ENCODE measurements around the gene EID1.

EID1 gene

DNA sequence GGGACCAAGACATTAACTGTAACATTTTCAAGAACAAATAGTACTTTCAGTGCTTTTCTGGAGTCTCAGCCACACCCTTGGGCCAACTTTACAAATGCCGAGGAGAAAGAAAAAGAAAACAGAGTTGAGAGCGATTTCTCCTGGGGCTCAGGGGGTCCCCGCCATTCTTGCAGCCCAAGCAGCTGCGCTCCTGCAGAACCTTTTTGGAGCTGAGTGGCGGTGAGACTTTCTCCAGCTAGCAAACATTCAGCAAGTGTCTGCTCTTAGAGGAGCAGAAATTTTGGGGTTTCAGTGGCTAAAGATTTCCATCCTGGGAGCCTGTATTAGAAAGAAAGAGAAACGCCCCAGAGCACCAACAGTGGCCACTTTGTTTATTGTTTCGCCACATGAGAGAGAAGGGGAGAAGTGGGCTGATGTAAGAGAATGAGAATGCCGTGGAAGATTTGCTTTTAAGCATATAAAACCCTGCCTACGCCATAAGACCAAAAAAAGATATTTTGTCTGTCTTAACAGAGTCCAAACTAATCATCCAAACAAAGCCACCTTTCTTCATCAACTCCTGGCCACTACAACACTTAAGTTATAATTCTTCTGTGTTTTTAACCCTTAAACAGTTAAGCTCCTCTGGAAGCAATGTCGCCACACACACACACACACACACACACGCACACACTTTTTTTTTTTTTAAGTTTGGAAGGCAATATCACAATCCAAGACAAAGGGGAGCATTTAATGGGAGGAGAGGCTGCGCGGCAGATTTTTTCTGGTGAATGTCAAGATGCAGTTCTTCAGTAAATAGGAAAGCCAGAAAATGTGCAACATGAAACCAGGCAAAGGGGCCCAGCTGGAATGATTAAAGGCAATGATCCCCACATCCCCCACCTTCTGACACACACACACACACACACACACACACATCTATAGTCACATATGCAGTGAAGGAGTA lies 19.2 kb downstream of the EID1 start:
- H3K4me3 ChIP-seq (ENCODE audit: low read depth, low read length), result no peak overlapping the region
- POLR2A ChIA-PET, result no interaction called here
- CTCF ChIA-PET, result interaction anchor here (1.0 to 1.1 kb wide), 2 partner anchors 79 to 525 kb away, joined by 3 to 4 read pairs; no protein-coding TSS in a partner anchor
- TF ChIP-seq ZNF792 (tag by site-specific recombination; IDR thresholded peaks at IDR 0.05) (no peak), ZNF223 (tag by site-specific recombination; IDR thresholded peaks at IDR 0.05) (no peak), ZNF133 (tag by site-specific recombination; IDR thresholded peaks at IDR 0.05) (no peak), IKZF3 (tag by site-specific recombination; IDR thresholded peaks at IDR 0.05) (no peak), ZBTB1 (tag by site-specific recombination; IDR thresholded peaks at IDR 0.05) (no peak), ZNF311 (tag by site-specific recombination; IDR thresholded peaks at IDR 0.05; ENCODE audit: borderline replicate concordance) (no peak), ZNF16 (tag by site-specific recombination; IDR thresholded peaks at IDR 0.05; ENCODE audit: low read depth) (no peak), ZNF670 (tag by site-specific recombination; IDR thresholded peaks at IDR 0.05; ENCODE audit: low read depth) (no peak), ZNF837 (tag by site-specific recombination; IDR thresholded peaks at IDR 0.05) (no peak), ZNF341 (tag by site-specific recombination; IDR thresholded peaks at IDR 0.05; ENCODE audit: low read depth) (no peak), ZNF10 (tag by site-specific recombination; IDR thresholded peaks at IDR 0.05) (no peak)
- TF ChIP-seq, protein P1, sequence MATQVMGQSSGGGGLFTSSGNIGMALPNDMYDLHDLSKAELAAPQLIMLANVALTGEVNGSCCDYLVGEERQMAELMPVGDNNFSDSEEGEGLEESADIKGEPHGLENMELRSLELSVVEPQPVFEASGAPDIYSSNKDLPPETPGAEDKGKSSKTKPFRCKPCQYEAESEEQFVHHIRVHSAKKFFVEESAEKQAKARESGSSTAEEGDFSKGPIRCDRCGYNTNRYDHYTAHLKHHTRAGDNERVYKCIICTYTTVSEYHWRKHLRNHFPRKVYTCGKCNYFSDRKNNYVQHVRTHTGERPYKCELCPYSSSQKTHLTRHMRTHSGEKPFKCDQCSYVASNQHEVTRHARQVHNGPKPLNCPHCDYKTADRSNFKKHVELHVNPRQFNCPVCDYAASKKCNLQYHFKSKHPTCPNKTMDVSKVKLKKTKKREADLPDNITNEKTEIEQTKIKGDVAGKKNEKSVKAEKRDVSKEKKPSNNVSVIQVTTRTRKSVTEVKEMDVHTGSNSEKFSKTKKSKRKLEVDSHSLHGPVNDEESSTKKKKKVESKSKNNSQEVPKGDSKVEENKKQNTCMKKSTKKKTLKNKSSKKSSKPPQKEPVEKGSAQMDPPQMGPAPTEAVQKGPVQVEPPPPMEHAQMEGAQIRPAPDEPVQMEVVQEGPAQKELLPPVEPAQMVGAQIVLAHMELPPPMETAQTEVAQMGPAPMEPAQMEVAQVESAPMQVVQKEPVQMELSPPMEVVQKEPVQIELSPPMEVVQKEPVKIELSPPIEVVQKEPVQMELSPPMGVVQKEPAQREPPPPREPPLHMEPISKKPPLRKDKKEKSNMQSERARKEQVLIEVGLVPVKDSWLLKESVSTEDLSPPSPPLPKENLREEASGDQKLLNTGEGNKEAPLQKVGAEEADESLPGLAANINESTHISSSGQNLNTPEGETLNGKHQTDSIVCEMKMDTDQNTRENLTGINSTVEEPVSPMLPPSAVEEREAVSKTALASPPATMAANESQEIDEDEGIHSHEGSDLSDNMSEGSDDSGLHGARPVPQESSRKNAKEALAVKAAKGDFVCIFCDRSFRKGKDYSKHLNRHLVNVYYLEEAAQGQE (tag by site-specific recombination; IDR thresholded peaks at IDR 0.05), result no peak
- TF ChIP-seq, protein P2, sequence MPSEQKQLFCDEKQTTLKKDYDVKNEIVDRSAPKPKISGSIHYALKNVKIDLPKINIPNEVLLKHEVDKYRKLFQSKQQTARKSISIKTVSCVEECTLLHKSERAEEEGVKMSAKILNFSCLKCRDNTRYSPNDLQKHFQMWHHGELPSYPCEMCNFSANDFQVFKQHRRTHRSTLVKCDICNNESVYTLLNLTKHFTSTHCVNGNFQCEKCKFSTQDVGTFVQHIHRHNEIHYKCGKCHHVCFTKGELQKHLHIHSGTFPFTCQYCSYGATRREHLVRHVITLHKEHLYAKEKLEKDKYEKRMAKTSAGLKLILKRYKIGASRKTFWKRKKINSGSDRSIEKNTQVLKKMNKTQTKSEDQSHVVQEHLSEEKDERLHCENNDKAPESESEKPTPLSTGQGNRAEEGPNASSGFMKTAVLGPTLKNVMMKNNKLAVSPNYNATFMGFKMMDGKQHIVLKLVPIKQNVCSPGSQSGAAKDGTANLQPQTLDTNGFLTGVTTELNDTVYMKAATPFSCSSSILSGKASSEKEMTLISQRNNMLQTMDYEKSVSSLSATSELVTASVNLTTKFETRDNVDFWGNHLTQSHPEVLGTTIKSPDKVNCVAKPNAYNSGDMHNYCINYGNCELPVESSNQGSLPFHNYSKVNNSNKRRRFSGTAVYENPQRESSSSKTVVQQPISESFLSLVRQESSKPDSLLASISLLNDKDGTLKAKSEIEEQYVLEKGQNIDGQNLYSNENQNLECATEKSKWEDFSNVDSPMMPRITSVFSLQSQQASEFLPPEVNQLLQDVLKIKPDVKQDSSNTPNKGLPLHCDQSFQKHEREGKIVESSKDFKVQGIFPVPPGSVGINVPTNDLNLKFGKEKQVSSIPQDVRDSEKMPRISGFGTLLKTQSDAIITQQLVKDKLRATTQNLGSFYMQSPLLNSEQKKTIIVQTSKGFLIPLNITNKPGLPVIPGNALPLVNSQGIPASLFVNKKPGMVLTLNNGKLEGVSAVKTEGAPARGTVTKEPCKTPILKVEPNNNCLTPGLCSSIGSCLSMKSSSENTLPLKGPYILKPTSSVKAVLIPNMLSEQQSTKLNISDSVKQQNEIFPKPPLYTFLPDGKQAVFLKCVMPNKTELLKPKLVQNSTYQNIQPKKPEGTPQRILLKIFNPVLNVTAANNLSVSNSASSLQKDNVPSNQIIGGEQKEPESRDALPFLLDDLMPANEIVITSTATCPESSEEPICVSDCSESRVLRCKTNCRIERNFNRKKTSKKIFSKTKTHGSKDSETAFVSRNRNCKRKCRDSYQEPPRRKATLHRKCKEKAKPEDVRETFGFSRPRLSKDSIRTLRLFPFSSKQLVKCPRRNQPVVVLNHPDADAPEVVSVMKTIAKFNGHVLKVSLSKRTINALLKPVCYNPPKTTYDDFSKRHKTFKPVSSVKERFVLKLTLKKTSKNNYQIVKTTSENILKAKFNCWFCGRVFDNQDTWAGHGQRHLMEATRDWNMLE (tag by site-specific recombination; conservative IDR thresholded peaks at IDR 0.05; ENCODE audit: low read depth), result no peak
- TF ChIP-seq, protein P3, sequence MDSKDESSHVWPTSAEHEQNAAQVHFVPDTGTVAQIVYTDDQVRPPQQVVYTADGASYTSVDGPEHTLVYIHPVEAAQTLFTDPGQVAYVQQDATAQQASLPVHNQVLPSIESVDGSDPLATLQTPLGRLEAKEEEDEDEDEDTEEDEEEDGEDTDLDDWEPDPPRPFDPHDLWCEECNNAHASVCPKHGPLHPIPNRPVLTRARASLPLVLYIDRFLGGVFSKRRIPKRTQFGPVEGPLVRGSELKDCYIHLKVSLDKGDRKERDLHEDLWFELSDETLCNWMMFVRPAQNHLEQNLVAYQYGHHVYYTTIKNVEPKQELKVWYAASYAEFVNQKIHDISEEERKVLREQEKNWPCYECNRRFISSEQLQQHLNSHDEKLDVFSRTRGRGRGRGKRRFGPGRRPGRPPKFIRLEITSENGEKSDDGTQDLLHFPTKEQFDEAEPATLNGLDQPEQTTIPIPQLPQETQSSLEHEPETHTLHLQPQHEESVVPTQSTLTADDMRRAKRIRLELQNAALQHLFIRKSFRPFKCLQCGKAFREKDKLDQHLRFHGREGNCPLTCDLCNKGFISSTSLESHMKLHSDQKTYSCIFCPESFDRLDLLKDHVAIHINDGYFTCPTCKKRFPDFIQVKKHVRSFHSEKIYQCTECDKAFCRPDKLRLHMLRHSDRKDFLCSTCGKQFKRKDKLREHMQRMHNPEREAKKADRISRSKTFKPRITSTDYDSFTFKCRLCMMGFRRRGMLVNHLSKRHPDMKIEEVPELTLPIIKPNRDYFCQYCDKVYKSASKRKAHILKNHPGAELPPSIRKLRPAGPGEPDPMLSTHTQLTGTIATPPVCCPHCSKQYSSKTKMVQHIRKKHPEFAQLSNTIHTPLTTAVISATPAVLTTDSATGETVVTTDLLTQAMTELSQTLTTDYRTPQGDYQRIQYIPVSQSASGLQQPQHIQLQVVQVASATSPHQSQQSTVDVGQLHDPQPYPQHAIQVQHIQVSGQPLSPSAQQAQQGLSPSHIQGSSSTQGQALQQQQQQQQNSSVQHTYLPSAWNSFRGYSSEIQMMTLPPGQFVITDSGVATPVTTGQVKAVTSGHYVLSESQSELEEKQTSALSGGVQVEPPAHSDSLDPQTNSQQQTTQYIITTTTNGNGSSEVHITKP (tag by site-specific recombination; IDR thresholded peaks at IDR 0.05), result peak; percentile 57
- TF ChIP-seq, protein P4, sequence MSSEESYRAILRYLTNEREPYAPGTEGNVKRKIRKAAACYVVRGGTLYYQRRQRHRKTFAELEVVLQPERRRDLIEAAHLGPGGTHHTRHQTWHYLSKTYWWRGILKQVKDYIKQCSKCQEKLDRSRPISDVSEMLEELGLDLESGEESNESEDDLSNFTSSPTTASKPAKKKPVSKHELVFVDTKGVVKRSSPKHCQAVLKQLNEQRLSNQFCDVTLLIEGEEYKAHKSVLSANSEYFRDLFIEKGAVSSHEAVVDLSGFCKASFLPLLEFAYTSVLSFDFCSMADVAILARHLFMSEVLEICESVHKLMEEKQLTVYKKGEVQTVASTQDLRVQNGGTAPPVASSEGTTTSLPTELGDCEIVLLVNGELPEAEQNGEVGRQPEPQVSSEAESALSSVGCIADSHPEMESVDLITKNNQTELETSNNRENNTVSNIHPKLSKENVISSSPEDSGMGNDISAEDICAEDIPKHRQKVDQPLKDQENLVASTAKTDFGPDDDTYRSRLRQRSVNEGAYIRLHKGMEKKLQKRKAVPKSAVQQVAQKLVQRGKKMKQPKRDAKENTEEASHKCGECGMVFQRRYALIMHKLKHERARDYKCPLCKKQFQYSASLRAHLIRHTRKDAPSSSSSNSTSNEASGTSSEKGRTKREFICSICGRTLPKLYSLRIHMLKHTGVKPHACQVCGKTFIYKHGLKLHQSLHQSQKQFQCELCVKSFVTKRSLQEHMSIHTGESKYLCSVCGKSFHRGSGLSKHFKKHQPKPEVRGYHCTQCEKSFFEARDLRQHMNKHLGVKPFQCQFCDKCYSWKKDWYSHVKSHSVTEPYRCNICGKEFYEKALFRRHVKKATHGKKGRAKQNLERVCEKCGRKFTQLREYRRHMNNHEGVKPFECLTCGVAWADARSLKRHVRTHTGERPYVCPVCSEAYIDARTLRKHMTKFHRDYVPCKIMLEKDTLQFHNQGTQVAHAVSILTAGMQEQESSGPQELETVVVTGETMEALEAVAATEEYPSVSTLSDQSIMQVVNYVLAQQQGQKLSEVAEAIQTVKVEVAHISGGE (tag by site-specific recombination; conservative IDR thresholded peaks at IDR 0.05; ENCODE audit: low read depth), result no peak
- TF ChIP-seq, protein P5, sequence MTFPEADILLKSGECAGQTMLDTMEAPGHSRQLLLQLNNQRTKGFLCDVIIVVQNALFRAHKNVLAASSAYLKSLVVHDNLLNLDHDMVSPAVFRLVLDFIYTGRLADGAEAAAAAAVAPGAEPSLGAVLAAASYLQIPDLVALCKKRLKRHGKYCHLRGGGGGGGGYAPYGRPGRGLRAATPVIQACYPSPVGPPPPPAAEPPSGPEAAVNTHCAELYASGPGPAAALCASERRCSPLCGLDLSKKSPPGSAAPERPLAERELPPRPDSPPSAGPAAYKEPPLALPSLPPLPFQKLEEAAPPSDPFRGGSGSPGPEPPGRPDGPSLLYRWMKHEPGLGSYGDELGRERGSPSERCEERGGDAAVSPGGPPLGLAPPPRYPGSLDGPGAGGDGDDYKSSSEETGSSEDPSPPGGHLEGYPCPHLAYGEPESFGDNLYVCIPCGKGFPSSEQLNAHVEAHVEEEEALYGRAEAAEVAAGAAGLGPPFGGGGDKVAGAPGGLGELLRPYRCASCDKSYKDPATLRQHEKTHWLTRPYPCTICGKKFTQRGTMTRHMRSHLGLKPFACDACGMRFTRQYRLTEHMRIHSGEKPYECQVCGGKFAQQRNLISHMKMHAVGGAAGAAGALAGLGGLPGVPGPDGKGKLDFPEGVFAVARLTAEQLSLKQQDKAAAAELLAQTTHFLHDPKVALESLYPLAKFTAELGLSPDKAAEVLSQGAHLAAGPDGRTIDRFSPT (tag by site-specific recombination; IDR thresholded peaks at IDR 0.05), result no peak

More for the DNA sequence above, 19.2 kb downstream of the EID1 start:
- Histone ChIP-seq H3K36me3 (ENCODE audit: control insufficient read depth in 2 of 2, insufficient read depth in 1 of 2, low read length in 2 of 2) (no peaks in the 10 kb centered on the region), H3K27ac (ENCODE audit: extremely low read depth, low read depth, low read length) (peak overlapping the region; percentile 34; the same call in 1 of the 2 replicates), H3K9me3 (ENCODE audit: control insufficient read depth, insufficient read depth, low read depth, low read length) (no peaks in the 10 kb centered on the region), H3K4me1 (ENCODE audit: control insufficient read depth, insufficient read depth, low read length) (peaks cover 8% of the 10 kb centered on the region)
